ENCODE measurements around the gene IYD.

IYD gene

DNA sequence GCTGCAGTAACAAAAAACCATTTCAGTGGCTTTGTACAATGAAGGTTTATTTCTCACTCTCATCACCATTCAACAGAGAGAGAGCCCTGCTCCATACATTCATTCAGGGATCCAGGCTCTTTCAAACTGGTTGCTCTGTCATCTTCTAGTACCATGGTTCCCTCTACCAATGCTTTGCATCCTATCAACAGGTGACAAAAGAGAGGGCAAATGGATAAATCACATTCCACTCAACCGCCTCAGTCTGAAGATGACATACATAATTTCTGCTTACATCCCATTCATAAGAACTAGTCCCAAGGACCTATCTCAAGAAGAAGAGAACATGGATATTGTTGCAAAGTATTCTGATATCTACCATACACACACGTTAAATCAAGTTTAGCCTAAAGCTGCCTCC is 51.6 kb downstream of the IYD start:
- Histone ChIP-seq H3K4me2 (ENCODE audit: insufficient read depth, low read length, poor library complexity, severe bottlenecking) (no peak overlapping the region), H3K9me3 (replicated peaks in 1 of 2; ENCODE audit: control insufficient read depth in 2 of 2, insufficient read depth in 1 of 2, low read depth in 1 of 2, low read length in 2 of 2) (peaks cover 12 to 13% of the 10 kb centered on the region in 2 donors), H3K27me3 (ENCODE audit: control insufficient read depth in 3 of 3, insufficient read depth in 3 of 3, low read depth in 1 of 3, low read length in 3 of 3) (no peaks in the 10 kb centered on the region), H3K27ac (replicated peaks; ENCODE audit: low read length) (no peak overlapping the region), H2BK120ac (ENCODE audit: low read depth, low read length) (no peak overlapping the region), H2BK5ac (ENCODE audit: low read length) (no peak overlapping the region), H4K8ac (ENCODE audit: low read depth, low read length) (no peak overlapping the region), H3K18ac (ENCODE audit: low read length) (no peak overlapping the region), H3K36me3 (replicated peaks in 1 of 2; ENCODE audit: control insufficient read depth in 2 of 2, insufficient read depth in 2 of 2, low read length in 2 of 2) (no peaks in the 10 kb centered on the region), H2BK12ac (ENCODE audit: low read length) (no peak overlapping the region), H3K79me1 (ENCODE audit: low read depth, low read length) (no peaks in the 10 kb centered on the region), H3K23ac (ENCODE audit: low read depth, low read length, poor library complexity) (no peak overlapping the region), H3K4me1 (ENCODE audit: control insufficient read depth in 2 of 2, insufficient read depth in 1 of 2, low read depth in 1 of 2, low read length in 2 of 2) (no peaks in the 10 kb centered on the region), H3K4me3 (ENCODE audit: low read length in 2 of 2) (no peak overlapping the region), H2AFZ (ENCODE audit: low read length) (no peak overlapping the region), H3K4ac (ENCODE audit: low read length) (no peak overlapping the region), H3K9ac (ENCODE audit: low read depth, low read length, poor library complexity) (no peak overlapping the region), H4K91ac (ENCODE audit: low read depth, low read length, poor library complexity) (no peak overlapping the region), H2BK15ac (ENCODE audit: low read length) (no peak overlapping the region), H3K14ac (ENCODE audit: low read length) (no peak overlapping the region), H2AK5ac (ENCODE audit: low read depth, low read length) (no peak overlapping the region)
- WGBS, 2 donors (ENCODE audit: extremely low coverage in 2 of 2, insufficient read length in 2 of 2, insufficient replicate concordance in 1 of 2): no CpG with 5 or more reads among the region's 2 CpGs
- no peak for DNase-seq (ENCODE audit: low spot score)

DNA sequence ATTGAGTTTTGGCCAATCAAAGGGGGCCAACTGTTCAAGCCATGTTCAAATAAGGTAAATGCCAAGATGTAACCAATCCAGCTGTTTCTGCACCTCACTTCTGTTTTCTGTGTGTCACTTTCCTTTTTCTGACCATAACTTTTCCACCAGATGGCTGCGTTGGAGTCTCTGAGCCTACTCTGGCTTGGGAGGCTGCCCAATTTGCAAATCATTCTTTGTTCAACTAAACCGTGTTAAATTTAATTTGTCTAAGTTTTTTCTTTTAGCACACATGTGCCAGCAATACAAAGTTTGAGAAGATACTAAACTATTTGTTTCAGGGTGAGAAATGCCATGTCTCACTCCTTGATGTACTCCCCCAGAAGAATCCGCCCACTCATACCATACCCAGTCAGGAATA is 52.1 kb downstream of the IYD start:
- no peaks in the 10 kb centered on the region for H3K27me3 ChIP-seq (ENCODE audit: control insufficient read depth in 3 of 3, insufficient read depth in 3 of 3, low read depth in 1 of 3, low read length in 3 of 3)
- no peak overlapping the region for H3K4me3 ChIP-seq (ENCODE audit: low read length in 2 of 2)
- H3K4me1 ChIP-seq (ENCODE audit: control insufficient read depth in 2 of 2, insufficient read depth in 1 of 2, low read depth in 1 of 2, low read length in 2 of 2): no peaks in the 10 kb centered on the region
- WGBS, 2 donors (ENCODE audit: extremely low coverage in 2 of 2, insufficient read length in 2 of 2, insufficient replicate concordance in 1 of 2): no CpG with 5 or more reads among the region's 3 CpGs
- no peak overlapping the region for H3K18ac ChIP-seq (ENCODE audit: low read length)
- H3K9me3 ChIP-seq (replicated peaks in 1 of 2; ENCODE audit: control insufficient read depth in 2 of 2, insufficient read depth in 1 of 2, low read depth in 1 of 2, low read length in 2 of 2): peaks cover 12 to 15% of the 10 kb centered on the region in 2 donors
- no peak overlapping the region for H3K4ac ChIP-seq (ENCODE audit: low read length)
- no peak overlapping the region for H3K27ac ChIP-seq (replicated peaks; ENCODE audit: low read length)
- no peak overlapping the region for H2AFZ ChIP-seq (ENCODE audit: low read length)
- no peak overlapping the region for H2BK15ac ChIP-seq (ENCODE audit: low read length)
- no peak for DNase-seq (ENCODE audit: low spot score)
- no peaks in the 10 kb centered on the region for H3K36me3 ChIP-seq (replicated peaks in 1 of 2; ENCODE audit: control insufficient read depth in 2 of 2, insufficient read depth in 2 of 2, low read length in 2 of 2)
- no peak overlapping the region for H3K4me2 ChIP-seq (ENCODE audit: insufficient read depth, low read length, poor library complexity, severe bottlenecking)
- no peak overlapping the region for H4K91ac ChIP-seq (ENCODE audit: low read depth, low read length, poor library complexity)
- no peak overlapping the region for H2BK12ac ChIP-seq (ENCODE audit: low read length)
- H2BK5ac ChIP-seq (ENCODE audit: low read length): no peak overlapping the region
- no peak overlapping the region for H3K23ac ChIP-seq (ENCODE audit: low read depth, low read length, poor library complexity)
- H3K9ac ChIP-seq (ENCODE audit: low read depth, low read length, poor library complexity): no peak overlapping the region
- no peak overlapping the region for H2AK5ac ChIP-seq (ENCODE audit: low read depth, low read length)
- no peak overlapping the region for H2BK120ac ChIP-seq (ENCODE audit: low read depth, low read length)
- H4K8ac ChIP-seq (ENCODE audit: low read depth, low read length): no peak overlapping the region
- H3K14ac ChIP-seq (ENCODE audit: low read length): no peak overlapping the region
- H3K79me1 ChIP-seq (ENCODE audit: low read depth, low read length): no peaks in the 10 kb centered on the region

DNA sequence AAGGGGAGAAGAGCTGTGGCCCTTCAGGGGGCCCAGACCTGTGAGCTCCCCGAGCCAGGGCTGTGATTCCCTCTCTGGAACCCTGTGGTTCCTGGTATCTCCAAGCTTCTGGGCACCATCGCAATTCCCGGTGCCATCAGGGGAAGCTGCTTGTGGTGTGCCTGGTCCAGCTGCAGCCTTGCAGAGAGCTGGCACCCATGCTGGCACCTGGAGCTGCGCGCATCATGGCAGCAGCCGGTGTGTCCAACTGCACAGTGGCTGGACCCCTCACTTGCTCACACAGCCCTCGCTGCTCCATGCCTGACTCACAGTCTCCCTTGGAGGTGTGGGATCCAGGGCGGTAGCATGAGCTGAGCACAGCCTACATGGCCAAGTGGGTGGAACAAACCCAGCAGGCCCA is 56.7 kb downstream of the IYD start:
- H3K4me1 ChIP-seq (ENCODE audit: control insufficient read depth in 2 of 2, insufficient read depth in 1 of 2, low read depth in 1 of 2, low read length in 2 of 2): peaks cover 0 to 1% of the 10 kb centered on the region in 2 donors
- H4K8ac ChIP-seq (ENCODE audit: low read depth, low read length): no peak overlapping the region
- no peak overlapping the region for H3K4me2 ChIP-seq (ENCODE audit: insufficient read depth, low read length, poor library complexity, severe bottlenecking)
- H3K9ac ChIP-seq (ENCODE audit: low read depth, low read length, poor library complexity): no peak overlapping the region
- H3K18ac ChIP-seq (ENCODE audit: low read length): no peak overlapping the region
- WGBS, 2 donors (ENCODE audit: extremely low coverage in 2 of 2, insufficient read length in 2 of 2, insufficient replicate concordance in 1 of 2): no CpG with 5 or more reads among the region's 8 CpGs
- H3K4ac ChIP-seq (ENCODE audit: low read length): no peak overlapping the region
- H2BK15ac ChIP-seq (ENCODE audit: low read length): no peak overlapping the region
- H3K23ac ChIP-seq (ENCODE audit: low read depth, low read length, poor library complexity): no peak overlapping the region
- no peak overlapping the region for H3K14ac ChIP-seq (ENCODE audit: low read length)
- H3K9me3 ChIP-seq (replicated peaks in 1 of 2; ENCODE audit: control insufficient read depth in 2 of 2, insufficient read depth in 1 of 2, low read depth in 1 of 2, low read length in 2 of 2): peaks cover 9 to 13% of the 10 kb centered on the region in 2 donors
- H2BK120ac ChIP-seq (ENCODE audit: low read depth, low read length): no peak overlapping the region
- no peaks in the 10 kb centered on the region for H3K79me1 ChIP-seq (ENCODE audit: low read depth, low read length)
- no peak overlapping the region for H2BK5ac ChIP-seq (ENCODE audit: low read length)
- no peak overlapping the region for H4K91ac ChIP-seq (ENCODE audit: low read depth, low read length, poor library complexity)
- DNase-seq (ENCODE audit: low spot score): no peak
- H3K4me3 ChIP-seq (ENCODE audit: low read length in 2 of 2): no peak overlapping the region
- no peak overlapping the region for H3K27ac ChIP-seq (replicated peaks; ENCODE audit: low read length)
- H3K36me3 ChIP-seq (replicated peaks in 1 of 2; ENCODE audit: control insufficient read depth in 2 of 2, insufficient read depth in 2 of 2, low read length in 2 of 2): no peaks in the 10 kb centered on the region
- no peak overlapping the region for H2BK12ac ChIP-seq (ENCODE audit: low read length)
- H2AFZ ChIP-seq (ENCODE audit: low read length): no peak overlapping the region
- H2AK5ac ChIP-seq (ENCODE audit: low read depth, low read length): no peak overlapping the region
- H3K27me3 ChIP-seq (ENCODE audit: control insufficient read depth in 3 of 3, insufficient read depth in 3 of 3, low read depth in 1 of 3, low read length in 3 of 3): no peaks in the 10 kb centered on the region

DNA sequence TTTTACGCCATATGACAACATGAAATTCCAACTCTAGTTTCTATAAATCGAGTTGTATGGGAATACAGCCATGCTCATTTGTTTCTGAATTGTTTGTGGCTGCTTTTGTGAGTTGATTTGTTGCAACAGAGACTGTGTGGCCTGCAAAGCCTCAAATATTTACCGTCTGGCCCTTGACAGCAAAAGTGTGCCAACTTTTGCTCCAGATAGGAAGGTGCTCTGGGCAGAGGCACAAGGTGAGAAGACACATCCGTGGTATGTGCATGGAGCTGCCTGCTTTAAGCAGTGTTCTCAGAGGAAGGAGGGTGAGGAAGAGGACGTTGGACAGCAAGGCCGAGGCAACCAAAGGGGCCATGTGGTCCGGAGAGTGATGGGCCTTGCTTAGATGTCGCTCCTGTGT is 57.4 kb downstream of the IYD start:
- no peak overlapping the region for H3K18ac ChIP-seq (ENCODE audit: low read length)
- no peak overlapping the region for H4K91ac ChIP-seq (ENCODE audit: low read depth, low read length, poor library complexity)
- no peak overlapping the region for H2BK12ac ChIP-seq (ENCODE audit: low read length)
- no peak overlapping the region for H2BK120ac ChIP-seq (ENCODE audit: low read depth, low read length)
- H3K27ac ChIP-seq (replicated peaks; ENCODE audit: low read length): no peak overlapping the region
- peaks cover 0 to 5% of the 10 kb centered on the region in 2 donors for H3K4me1 ChIP-seq (ENCODE audit: control insufficient read depth in 2 of 2, insufficient read depth in 1 of 2, low read depth in 1 of 2, low read length in 2 of 2)
- H3K27me3 ChIP-seq (ENCODE audit: control insufficient read depth in 3 of 3, insufficient read depth in 3 of 3, low read depth in 1 of 3, low read length in 3 of 3): no peaks in the 10 kb centered on the region
- H3K4me2 ChIP-seq (ENCODE audit: insufficient read depth, low read length, poor library complexity, severe bottlenecking): no peak overlapping the region
- H3K79me1 ChIP-seq (ENCODE audit: low read depth, low read length): no peaks in the 10 kb centered on the region
- H2AK5ac ChIP-seq (ENCODE audit: low read depth, low read length): no peak overlapping the region
- DNase-seq (ENCODE audit: low spot score): no peak
- no peak overlapping the region for H3K14ac ChIP-seq (ENCODE audit: low read length)
- no peaks in the 10 kb centered on the region for H3K36me3 ChIP-seq (replicated peaks in 1 of 2; ENCODE audit: control insufficient read depth in 2 of 2, insufficient read depth in 2 of 2, low read length in 2 of 2)
- H2BK15ac ChIP-seq (ENCODE audit: low read length): no peak overlapping the region
- no peak overlapping the region for H3K23ac ChIP-seq (ENCODE audit: low read depth, low read length, poor library complexity)
- H4K8ac ChIP-seq (ENCODE audit: low read depth, low read length): no peak overlapping the region
- H3K9me3 ChIP-seq (replicated peaks in 1 of 2; ENCODE audit: control insufficient read depth in 2 of 2, insufficient read depth in 1 of 2, low read depth in 1 of 2, low read length in 2 of 2): peaks cover 9 to 13% of the 10 kb centered on the region in 2 donors
- WGBS, 2 donors (ENCODE audit: extremely low coverage in 2 of 2, insufficient read length in 2 of 2, insufficient replicate concordance in 1 of 2): no CpG with 5 or more reads among the region's 8 CpGs
- no peak overlapping the region for H3K9ac ChIP-seq (ENCODE audit: low read depth, low read length, poor library complexity)
- no peak overlapping the region for H2BK5ac ChIP-seq (ENCODE audit: low read length)
- H3K4ac ChIP-seq (ENCODE audit: low read length): no peak overlapping the region
- H3K4me3 ChIP-seq (ENCODE audit: low read length in 2 of 2): no peak overlapping the region
- H2AFZ ChIP-seq (ENCODE audit: low read length): no peak overlapping the region
